T-helper 17 cell (primary cell): Measurements from ENCODE around the gene ETFRF1. TPM values are rescaled to one million over a fixed set of nuclear protein-coding genes. Genes with fewer than 3 reads are reported as not detected.

Experiments
- ATAC-seq: fragments of 150-1000 bp; cut with Tn5 transposase; 2 replicates; pipeline ENCODE4 v1.10.0; 2021; ENCODE audit warnings: mild to moderate bottlenecking, moderate library complexity
- DNase-seq, 3 donors: peaks; one replicate each; pipeline versions ENCODE4 v3.0.0 to v3.0.0-alpha.2; 2020 to 2021
- H3K9me3 ChIP-seq: one replicate; pipeline ENCODE4 v1.7.0; 2013; ENCODE audit warnings: low read length, mild to moderate bottlenecking; ENCODE audit not compliant: control insufficient read depth, poor library complexity, severe bottlenecking
- H3K27ac Mint-ChIP-seq: one replicate; pipeline ENCODE4 v1.8.0; 2022; ENCODE audit warnings: mild to moderate bottlenecking, moderate library complexity, mixed read lengths
- H3K27me3 Mint-ChIP-seq: one replicate; pipeline ENCODE4 v1.8.0; 2022; ENCODE audit warnings: mixed read lengths
- H3K36me3 Mint-ChIP-seq: one replicate; pipeline ENCODE4 v1.8.0; 2022; ENCODE audit warnings: low read depth, mixed read lengths
- H3K4me1 Mint-ChIP-seq: one replicate; pipeline ENCODE4 v1.8.0; 2022; ENCODE audit warnings: mild to moderate bottlenecking, mixed read lengths
- H3K4me3 Mint-ChIP-seq: one replicate; pipeline ENCODE4 v1.8.0; 2022; ENCODE audit warnings: mild to moderate bottlenecking, moderate library complexity, mixed read lengths
- total RNA-seq, 4 donors: library from RNA in 2 of 4; stranded (reverse) in 2 of 4; gene quantifications; one replicate each; pipeline ENCODE4 v1.2.3 and lab custom pipeline; 2022 to 2026

ETFRF1 gene
- total RNA-seq, 2 donors from 2014 or later: 23.2 to 28.5 TPM

DNA sequence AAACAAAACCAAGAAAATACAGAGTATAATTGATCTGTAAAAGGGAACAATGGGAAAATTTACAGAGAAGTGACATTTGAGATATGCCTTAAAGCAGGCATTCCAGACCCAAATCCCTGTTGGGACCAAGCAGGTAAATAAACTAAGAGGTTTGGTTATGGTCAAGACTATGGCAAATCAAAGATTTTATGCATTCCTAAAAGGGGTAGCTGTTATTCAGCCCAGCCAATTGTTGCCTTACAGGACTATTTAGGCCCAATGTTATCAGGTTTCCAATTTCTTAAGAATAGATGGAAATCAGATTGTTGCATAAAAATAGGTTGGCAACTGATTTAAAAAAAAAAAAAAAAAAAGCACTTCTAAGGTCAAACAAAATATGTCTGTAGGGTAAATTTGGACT, 5.4 kb upstream of the ETFRF1 start:
- no peak overlapping the region for H3K4me3 Mint-ChIP-seq
- DNase-seq: no peak
- ATAC-seq: no peak
- H3K36me3 Mint-ChIP-seq: peaks cover 3% of the 10 kb centered on the region
- H3K27me3 Mint-ChIP-seq: no peaks in the 10 kb centered on the region
- peaks cover 14% of the 10 kb centered on the region for H3K4me1 Mint-ChIP-seq
- H3K27ac Mint-ChIP-seq: no peak overlapping the region
- no peaks in the 10 kb centered on the region for H3K9me3 ChIP-seq

GRCh38 chr12:25190793-25191192, 4.2 kb upstream of the ETFRF1 start:
- no peaks in the 10 kb centered on the region for H3K9me3 ChIP-seq
- Mint-ChIP-seq H3K4me1 (peaks cover 24% of the 10 kb centered on the region), H3K36me3 (peaks cover 8% of the 10 kb centered on the region), H3K4me3 (no peak overlapping the region), H3K27me3 (no peaks in the 10 kb centered on the region), H3K27ac (no peak overlapping the region)
- ATAC-seq: no peak
- DNase-seq: no peak

GRCh38 chr12:25194214-25194613, 823 bp upstream of the ETFRF1 start:
- Mint-ChIP-seq H3K36me3 (peaks cover 4% of the 10 kb centered on the region), H3K27ac (peak overlapping the region; percentile 99), H3K27me3 (no peaks in the 10 kb centered on the region), H3K4me1 (peaks cover 21% of the 10 kb centered on the region), H3K4me3 (peak overlapping the region; percentile 98)
- ATAC-seq: no peak
- H3K9me3 ChIP-seq: no peaks in the 10 kb centered on the region
- DNase-seq: no peak

- H3K4me1 Mint-ChIP-seq: peaks cover 21% of the 10 kb centered on the region
- H3K4me3 Mint-ChIP-seq: peak overlapping the region; percentile 98
- no peaks in the 10 kb centered on the region for H3K9me3 ChIP-seq
- peaks cover 4% of the 10 kb centered on the region for H3K36me3 Mint-ChIP-seq
- H3K27ac Mint-ChIP-seq: peak overlapping the region; percentile 99
- H3K27me3 Mint-ChIP-seq: no peaks in the 10 kb centered on the region
- DNase-seq (no peak), ATAC-seq (peak; percentile 36)
These were observed 348 bp upstream of the ETFRF1 start for GRCh38 chr12:25194722-25195055.

GRCh38 chr12:25197608-25198007, 2.6 kb downstream of the ETFRF1 start:
- ATAC-seq (no peak), DNase-seq (no peak)
- peak overlapping the region; percentile 79 for H3K27ac Mint-ChIP-seq
- no peaks in the 10 kb centered on the region for H3K9me3 ChIP-seq
- H3K36me3 Mint-ChIP-seq: peaks cover 7% of the 10 kb centered on the region
- no peak overlapping the region for H3K4me3 Mint-ChIP-seq
- peaks cover 29% of the 10 kb centered on the region for H3K4me1 Mint-ChIP-seq
- no peaks in the 10 kb centered on the region for H3K27me3 Mint-ChIP-seq

DNA sequence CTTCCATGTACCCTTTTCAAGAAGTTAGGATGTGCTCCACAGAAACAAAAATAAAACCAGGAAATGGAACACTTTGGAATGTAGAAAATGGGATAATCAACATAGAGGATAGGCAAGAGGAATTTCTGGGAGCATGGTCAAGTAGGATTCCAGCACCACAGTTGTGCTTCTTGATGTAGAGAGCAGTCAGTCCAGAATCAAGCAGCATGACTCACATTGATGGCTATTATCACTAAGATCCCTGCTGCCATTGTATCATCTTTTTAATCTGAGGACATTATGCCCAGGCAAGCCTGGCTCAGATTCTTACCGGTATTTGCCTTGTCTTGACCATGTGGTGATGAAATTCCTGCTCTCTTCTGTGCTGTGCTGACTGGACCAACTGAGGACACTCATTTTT, 5.7 kb downstream of the ETFRF1 start:
- ATAC-seq (no peak), DNase-seq (no peak)
- Mint-ChIP-seq H3K4me3 (no peak overlapping the region), H3K36me3 (peaks cover 3% of the 10 kb centered on the region), H3K27me3 (no peaks in the 10 kb centered on the region), H3K4me1 (peaks cover 20% of the 10 kb centered on the region), H3K27ac (peak overlapping the region; percentile 78)
- no peaks in the 10 kb centered on the region for H3K9me3 ChIP-seq

DNA sequence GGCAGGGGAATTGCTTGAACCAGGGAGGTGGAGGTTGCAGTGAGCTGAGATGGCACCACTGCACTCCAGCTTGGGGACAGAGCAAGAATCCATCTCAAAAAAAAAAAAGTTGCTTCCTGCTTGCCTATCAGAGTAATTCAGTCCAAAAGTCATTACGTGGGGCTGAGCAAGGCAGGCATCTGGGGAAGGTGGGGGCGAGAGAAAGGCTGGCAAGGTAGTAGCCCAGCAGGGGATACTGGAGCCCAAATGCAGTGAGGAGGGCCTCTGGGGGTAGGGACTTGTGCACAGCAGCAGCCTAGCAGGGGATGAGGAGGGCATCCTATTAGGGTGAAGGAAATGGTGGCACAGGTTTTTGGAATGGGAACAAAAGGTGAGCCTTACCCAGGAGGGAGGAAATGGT, 7.1 kb downstream of the ETFRF1 start:
- Mint-ChIP-seq H3K27ac (peak overlapping the region; percentile 68), H3K36me3 (peaks cover 3% of the 10 kb centered on the region), H3K4me1 (peaks cover 13% of the 10 kb centered on the region), H3K4me3 (no peak overlapping the region), H3K27me3 (no peaks in the 10 kb centered on the region)
- no peak for ATAC-seq
- no peak for DNase-seq
- H3K9me3 ChIP-seq: no peaks in the 10 kb centered on the region

- H3K9me3 ChIP-seq: no peaks in the 10 kb centered on the region
- no peak overlapping the region for H3K4me3 Mint-ChIP-seq
- peaks cover under 1% of the 10 kb centered on the region for H3K36me3 Mint-ChIP-seq
- peaks cover 6% of the 10 kb centered on the region for H3K4me1 Mint-ChIP-seq
- no peaks in the 10 kb centered on the region for H3K27me3 Mint-ChIP-seq
- DNase-seq (no peak), ATAC-seq (no peak)
- H3K27ac Mint-ChIP-seq: no peak overlapping the region
These were observed 12.4 kb downstream of the ETFRF1 start for GRCh38 chr12:25207411-25207810.

- Mint-ChIP-seq H3K4me3 (no peak overlapping the region), H3K27me3 (no peaks in the 10 kb centered on the region), H3K4me1 (peaks cover 5% of the 10 kb centered on the region), H3K36me3 (no peaks in the 10 kb centered on the region), H3K27ac (no peak overlapping the region)
- ATAC-seq (no peak), DNase-seq (no peak)
- H3K9me3 ChIP-seq: no peaks in the 10 kb centered on the region
These were observed 12.8 kb downstream of the ETFRF1 start for GRCh38 chr12:25207846-25208245.

GRCh38 chr12:25208554-25208953, 13.5 kb downstream of the ETFRF1 start:
- H3K36me3 Mint-ChIP-seq: no peaks in the 10 kb centered on the region
- no peak overlapping the region for H3K27ac Mint-ChIP-seq

GRCh38 chr12:25213338-25213737, 18.3 kb downstream of the ETFRF1 start:
- ATAC-seq (no peak), DNase-seq (no peak)
- Mint-ChIP-seq H3K4me3 (no peak overlapping the region), H3K27me3 (no peaks in the 10 kb centered on the region), H3K4me1 (peaks cover 7% of the 10 kb centered on the region), H3K36me3 (no peaks in the 10 kb centered on the region), H3K27ac (peak overlapping the region; percentile 69)
- no peaks in the 10 kb centered on the region for H3K9me3 ChIP-seq

More at GRCh38 chr12:25208554-25208953, 13.5 kb downstream of the ETFRF1 start:
- no peaks in the 10 kb centered on the region for H3K4me1 Mint-ChIP-seq
- no peaks in the 10 kb centered on the region for H3K9me3 ChIP-seq
- ATAC-seq (no peak), DNase-seq (no peak)
- H3K4me3 Mint-ChIP-seq: no peak overlapping the region
- no peaks in the 10 kb centered on the region for H3K27me3 Mint-ChIP-seq

GRCh38 chr12:25236190-25236589, 41.2 kb downstream of the ETFRF1 start:
- no peak for DNase-seq
- peaks cover 3% of the 10 kb centered on the region for H3K36me3 Mint-ChIP-seq
- no peak overlapping the region for H3K27ac Mint-ChIP-seq
- no peaks in the 10 kb centered on the region for H3K9me3 ChIP-seq
- H3K27me3 Mint-ChIP-seq: no peaks in the 10 kb centered on the region
- no peak for ATAC-seq
- H3K4me1 Mint-ChIP-seq: peaks cover 13% of the 10 kb centered on the region
- no peak overlapping the region for H3K4me3 Mint-ChIP-seq

DNA sequence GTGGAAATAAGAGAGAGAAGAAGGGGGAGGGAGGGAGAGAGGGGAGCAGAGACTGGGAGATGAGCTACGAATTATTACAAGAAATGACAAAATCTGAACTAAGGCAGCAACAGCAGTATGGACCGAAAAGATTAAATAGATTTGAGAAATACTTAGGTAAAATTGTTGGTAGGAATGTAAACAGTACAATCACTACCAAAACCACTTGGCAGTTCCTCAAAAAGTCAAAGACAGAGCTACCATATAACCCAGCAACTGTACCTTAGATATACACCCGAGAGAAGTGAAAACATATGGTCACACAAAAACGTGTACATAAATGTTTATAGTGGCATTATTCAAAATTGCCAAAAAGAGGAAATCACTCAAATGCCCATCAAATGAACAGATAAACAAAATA, 41.6 kb downstream of the ETFRF1 start:
- no peak overlapping the region for H3K27ac Mint-ChIP-seq
- peaks cover 3% of the 10 kb centered on the region for H3K36me3 Mint-ChIP-seq
- no peak overlapping the region for H3K4me3 Mint-ChIP-seq
- no peak for DNase-seq
- H3K4me1 Mint-ChIP-seq: peaks cover 13% of the 10 kb centered on the region
- H3K9me3 ChIP-seq: no peaks in the 10 kb centered on the region
- no peaks in the 10 kb centered on the region for H3K27me3 Mint-ChIP-seq
- ATAC-seq: no peak

GRCh38 chr12:25241167-25242020, 46.4 kb downstream of the ETFRF1 start:
- H3K36me3 Mint-ChIP-seq: peaks cover 1% of the 10 kb centered on the region
- H3K4me1 Mint-ChIP-seq: peaks cover 17% of the 10 kb centered on the region
- no peaks in the 10 kb centered on the region for H3K27me3 Mint-ChIP-seq
- peak; percentile 95 for ATAC-seq
- H3K27ac Mint-ChIP-seq: peak overlapping the region; percentile 66
- no peak for DNase-seq
- H3K4me3 Mint-ChIP-seq: no peak overlapping the region
- H3K9me3 ChIP-seq: no peaks in the 10 kb centered on the region
